KG1 (cell line): ENCODE measurements around the gene DENND2A.
"Not testable (repeated sequence)": the region's sequence is repeated elsewhere in the genome, so short reads cannot be mapped to it uniquely, and the experiment has no call there.

Experiments
- DNase-seq: peaks from one replicate; lab custom pipeline; 2025; lab: John Stamatoyannopoulos, UW

DENND2A gene

DNA sequence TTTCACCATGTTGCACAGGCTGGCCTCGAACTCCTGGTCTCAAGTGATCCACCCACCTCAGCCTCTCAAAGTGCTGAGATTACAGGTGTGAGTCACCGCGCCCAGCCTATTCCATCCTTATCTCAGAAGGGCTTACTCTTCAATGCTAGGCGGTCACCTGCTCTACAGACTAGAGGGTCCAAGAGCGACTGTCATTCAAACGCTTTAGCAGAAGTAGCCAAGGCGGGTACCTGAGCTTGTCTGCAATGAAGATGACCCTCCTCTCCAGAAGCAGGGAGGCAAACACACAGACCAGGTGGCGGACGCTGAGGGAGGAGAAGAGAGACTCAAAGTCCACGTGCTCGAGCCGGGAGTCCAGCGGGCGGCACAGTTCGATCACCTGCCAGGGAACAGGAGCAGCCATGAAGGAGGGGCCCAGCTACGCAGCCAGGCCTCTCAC, 96.2 kb downstream of the DENND2A start:
- no peak for DNase-seq

- no peak for DNase-seq
Observed at GRCh38 chr7:140542228-140542603, 98.4 kb downstream of the DENND2A start.

DNA sequence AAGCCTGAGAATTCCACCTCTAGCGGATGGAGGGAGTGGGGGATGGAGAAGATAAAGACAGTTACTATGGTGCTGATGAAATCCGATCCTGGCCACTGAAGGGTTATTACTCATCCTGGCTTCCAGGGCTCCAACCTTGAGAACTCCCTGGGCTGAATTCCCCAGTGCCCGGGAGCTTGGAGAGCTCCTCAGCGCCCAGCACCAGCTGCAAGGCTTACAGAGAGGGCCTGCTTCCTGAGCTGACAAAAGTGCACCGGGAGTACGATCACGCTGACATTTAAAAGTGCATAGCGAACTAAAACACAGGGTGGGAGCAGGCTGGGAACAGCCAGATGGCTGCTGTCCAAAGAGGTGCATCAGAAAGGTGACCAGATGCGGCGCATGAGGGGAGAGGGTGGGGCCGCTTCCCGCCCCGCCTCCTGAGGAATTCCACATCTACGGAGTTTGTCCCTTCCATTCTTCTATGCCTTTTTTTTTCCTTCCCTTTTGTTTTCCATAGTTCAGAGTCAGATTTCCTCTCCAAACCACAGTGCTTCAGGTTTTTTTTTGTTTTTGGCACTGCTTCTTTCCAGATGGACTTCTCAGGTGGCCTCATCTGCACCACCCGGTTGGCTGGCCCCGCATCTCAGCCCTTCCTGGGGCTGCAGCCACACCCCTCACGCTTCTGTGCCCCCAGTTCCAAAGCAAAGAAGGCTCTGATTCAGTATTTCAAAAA, 98.9 kb downstream of the DENND2A start:
- DNase-seq = no peak

DNA sequence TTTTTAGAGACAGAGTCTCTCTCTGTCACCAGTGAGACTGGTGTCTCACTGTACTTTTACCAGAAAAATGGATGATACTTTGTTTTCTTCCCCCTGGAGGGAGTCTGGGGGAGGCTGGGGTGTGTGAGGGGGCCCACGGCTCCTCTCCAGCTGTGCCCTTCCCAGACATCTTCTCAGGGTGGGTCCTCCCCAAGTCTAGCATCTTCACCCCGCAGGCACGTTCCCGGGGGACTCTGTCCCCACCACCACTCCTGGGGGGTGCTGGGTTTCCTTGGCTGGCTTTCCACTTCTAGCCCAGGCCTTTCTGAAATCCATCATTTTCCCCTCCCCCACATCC, 99.5 kb downstream of the DENND2A start:
- no peak for DNase-seq

GRCh38 chr7:140540136-140540777, 100.4 kb downstream of the DENND2A start:
- no peak for DNase-seq

DNA sequence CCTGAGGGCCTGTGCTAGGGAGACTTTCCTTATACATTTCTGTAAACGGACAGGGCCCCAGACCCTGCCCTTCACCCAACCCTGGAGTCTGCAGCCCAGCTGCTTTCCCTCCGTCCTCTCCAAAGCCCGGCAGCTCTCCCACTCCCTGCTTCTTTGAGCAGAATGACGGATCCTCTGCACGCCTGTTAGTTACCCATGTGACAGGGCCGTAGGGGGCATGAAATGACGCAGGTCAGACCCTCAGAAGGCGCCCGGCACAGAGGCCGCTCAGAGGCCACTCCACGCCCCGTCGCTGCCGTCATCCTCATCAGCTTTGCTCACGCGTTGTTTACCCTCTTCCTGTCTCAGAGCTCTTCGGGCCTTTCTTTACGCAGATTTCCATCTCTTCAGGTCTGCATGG, 101.2 kb downstream of the DENND2A start:
- DNase-seq = no peak

DNA sequence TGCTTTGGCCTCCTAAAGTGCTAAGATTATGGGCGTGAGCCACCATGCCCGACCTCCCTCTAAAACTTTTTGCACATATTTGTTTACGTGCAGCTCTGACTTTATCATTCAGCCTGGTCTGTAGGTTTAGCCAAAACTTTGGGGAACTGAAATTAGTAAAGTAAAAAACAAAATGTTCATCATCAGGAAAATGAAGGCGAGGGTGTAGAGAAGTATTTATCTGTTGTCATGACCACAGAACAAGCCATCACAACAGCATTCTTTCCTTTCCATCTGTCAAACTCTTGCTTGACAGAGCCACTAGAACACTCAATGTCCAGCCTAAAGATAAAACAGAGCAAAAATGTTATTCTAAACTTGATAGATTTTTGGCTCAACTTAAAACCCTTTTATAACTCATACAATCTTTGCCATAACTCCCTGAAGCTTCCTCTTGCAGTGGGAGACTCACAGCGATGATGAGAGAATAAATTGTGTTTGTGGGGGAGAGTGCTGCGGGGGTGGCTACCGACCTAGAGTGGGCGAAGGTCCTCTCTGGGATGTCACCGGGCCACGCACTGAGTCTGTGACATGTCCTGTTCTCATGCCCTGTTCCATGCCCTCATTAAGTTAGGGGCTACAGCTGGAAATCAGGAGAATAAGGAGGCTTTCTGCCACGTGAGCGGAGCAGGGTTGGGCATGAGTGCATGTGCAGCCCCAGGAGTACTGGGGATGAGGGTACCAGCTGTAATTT, 102.7 kb downstream of the DENND2A start:
- DNase-seq = no peak

GRCh38 chr7:140534743-140535142, 105.9 kb downstream of the DENND2A start:
- DNase-seq = no peak

- DNase-seq = no peak
Observed at GRCh38 chr7:140533394-140533872, 107.2 kb downstream of the DENND2A start.

DNA sequence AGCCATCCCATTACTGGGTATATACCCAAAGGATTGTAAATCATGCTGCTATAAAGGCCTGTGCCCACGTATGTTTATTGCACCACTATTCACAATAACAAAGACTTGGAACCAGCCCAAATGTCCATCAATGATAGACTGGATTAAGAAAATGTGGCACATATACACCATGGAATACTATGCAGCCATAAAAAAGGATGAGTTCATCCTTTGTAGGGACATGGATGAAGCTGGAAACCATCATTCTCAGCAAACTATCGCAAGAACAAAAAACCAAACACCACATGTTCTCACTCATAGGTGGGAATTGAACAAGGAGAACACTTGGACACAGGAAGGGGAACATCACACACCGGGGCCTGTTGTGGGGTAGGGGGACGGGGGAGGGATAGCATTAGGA, 111.2 kb downstream of the DENND2A start:
- not testable (repeated sequence) for DNase-seq

GRCh38 chr7:140526787-140527664, 113.6 kb downstream of the DENND2A start:
- no peak for DNase-seq

DNA sequence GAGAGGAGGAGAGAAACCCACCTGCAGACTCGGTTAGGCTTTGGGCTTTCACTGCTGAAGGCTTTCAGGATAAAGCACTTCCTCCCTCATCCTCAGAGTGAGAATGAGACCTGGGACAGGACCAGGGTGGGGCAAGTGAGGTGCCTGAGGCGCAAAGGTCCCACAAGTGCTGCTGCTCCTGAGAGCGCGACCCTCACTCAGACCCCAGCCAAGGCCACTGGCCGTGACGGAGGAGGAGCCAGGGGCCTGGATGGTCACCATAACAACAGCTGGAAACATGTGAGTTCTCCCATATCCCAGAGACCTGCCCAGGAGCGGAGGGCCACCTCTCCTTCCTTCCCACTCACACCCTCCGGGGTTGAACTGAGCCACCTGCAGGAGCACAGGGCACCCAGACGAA, 114.4 kb downstream of the DENND2A start:
- no peak for DNase-seq

- no peak for DNase-seq
Observed at GRCh38 chr7:140525743-140526142, 114.9 kb downstream of the DENND2A start.

DNA sequence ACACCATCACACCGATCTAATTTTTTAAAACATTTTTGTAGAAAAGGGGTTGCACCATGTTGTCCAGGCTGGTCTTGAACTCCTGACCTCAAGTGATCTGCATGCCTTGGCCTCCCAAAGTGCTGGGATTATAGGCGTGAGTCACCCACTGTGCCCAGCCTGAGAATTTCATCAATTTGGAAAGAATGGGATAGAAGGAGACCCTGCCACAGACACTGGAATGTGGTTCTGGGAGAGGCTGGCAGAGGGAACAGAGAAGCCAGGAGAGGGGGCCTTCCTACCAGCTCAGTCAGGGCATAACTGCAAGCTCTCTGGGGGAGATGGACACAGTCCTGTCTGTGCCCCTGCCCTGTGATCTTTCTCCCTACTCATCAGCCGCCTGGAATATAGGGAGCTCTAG, 119.2 kb downstream of the DENND2A start:
- DNase-seq = no peak

GRCh38 chr7:140519007-140519399, 121.6 kb downstream of the DENND2A start:
- no peak for DNase-seq

DNA sequence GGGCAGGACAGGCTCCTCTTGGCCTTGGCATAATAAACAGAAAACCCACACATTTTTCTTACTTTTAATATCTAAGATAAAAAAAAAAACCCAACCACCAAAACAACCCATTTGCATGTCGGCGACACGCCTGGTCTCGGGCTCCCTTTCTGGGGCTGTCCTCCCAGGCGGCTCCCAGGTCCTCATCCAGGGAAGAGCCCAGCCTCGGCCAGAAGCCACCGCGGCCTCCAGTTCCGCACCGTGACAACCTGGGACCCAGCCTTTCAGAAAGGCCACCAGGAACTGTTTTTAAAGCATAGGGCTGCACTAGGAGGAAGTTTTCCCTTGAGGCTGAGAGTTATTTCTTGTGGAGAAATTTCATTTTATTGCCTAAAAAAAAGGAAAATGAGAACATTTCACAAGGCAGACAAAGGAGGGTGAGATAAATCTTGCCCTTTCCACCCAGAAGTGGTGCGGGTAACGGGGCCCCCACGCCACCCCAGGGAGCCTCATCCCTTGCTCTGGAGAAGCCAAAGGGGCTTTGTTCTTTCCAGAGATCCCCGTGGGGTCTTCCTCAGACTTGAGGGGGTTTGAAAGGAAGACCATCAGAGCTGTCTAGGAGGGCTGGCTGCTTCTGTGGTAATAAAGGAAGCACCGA, 122.1 kb downstream of the DENND2A start:
- DNase-seq = no peak

DNA sequence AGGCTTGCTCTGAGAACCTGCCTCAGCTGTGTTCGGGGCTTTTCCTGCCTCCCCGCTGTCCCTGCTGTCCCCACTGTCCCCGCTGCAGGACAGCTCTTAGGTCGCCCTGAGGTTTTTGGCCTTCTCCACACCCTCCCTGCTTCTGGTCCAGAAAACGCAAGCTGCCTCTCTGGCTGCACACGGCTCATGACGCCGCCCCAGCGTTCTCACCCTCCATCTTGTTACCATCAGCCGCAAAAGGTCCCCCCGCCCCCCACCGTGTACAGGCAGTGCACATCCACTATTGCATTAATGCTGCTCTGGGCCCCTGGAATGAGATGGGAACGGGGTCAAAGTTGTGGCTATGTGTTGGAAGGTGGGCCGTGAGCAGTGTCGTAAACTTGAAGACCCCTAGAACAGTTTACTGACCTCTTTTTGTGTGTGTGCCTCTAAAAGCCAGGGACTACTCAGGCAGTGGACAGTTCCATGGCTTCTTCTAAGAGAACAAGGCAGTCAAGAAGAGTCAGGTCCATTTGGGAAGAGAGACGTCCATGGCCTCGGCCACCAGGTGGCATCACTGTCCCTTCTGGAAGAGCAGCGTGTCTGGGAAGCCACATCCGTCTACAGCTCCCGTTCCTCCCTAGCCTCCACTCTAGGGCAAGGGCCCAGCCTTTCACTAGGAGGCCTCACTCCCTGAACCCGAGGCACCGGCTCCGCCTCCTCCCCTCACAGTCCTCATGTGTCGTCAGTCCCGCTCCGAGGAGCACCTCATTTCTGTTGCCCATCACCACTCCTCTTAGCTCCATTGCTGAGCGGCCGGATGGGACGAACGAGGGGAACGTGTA, 122.9 kb downstream of the DENND2A start:
- DNase-seq = no peak

DNA sequence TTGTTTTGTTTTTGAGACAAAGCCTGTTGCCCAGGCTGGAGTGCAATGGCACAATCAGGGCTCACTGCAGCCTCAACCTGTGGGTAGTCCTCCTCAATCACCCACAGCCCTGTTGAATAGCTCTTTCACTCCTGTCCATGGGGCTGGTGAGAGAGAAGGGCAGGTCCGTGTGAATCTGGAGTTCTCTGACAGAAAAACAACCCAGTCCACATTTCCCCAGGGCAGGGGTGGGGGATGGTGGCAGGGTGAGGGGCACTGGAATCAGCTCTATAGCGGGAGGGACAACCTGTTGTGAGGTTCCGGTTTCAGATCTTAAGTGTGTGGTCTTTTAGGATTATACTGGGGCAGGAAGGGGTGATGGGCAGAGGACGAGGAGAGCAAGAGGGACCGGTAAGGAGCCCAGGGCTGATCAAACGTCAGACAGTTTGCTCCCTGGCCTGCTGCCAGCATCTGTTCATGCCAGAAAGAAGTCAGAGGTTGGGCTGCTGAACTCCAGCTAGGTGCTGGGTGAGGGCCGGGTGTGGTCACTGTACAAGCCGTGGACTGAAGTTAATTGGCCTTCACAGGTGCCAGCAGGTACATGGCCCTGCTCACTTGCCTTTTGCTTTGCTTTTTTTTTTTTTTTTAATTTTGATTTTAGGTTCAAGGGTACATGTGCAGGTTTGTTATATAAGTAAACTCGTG, 128.2 kb downstream of the DENND2A start:
- DNase-seq = no peak

DNA sequence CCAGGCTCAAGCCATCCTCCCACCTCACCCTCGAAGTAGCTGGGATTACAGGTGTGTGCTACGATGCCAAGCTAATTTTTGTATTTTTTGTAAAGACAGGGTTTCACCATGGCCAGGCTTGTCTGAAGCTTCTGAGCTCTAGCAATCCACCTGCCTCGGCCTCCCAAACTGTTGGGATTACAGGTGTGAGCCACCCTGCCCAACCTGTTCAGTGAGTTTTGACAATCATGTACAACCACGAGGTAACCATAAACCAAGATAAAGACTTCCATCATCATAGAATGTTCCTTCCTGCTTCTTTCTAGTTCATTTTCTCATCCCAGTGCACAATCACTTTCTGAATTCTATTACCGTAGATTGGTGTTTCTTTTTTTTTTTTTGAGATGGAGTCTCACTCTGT, 130.8 kb downstream of the DENND2A start:
- DNase-seq = no peak

DNA sequence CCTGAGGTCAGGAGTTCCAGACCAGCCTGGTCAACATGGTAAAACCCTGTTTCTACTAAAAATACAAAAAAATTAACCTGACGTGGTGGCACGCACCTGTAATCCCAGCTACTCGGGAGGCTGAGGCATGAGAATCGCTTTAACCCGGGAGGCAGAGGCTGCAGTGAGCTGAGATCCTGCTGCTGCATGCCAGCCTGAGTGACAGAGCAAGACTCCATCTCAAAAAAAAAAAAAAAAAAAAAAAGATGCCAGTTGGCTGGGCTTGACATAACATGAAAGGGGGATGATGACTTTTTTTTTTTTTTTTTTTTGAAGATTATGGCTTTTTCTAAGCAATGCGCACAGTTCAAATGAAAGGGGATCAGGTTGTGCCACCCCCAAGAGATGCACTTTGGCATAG, 133.1 kb downstream of the DENND2A start:
- DNase-seq = not testable (repeated sequence)
